Activated T-helper 9 cell treated with anti-CD3 and anti-CD28 coated beads, Interleukin-2, amount 50 U/mL, for 16 hours (primary cell): Measurements from ENCODE around the gene MAGI3.
"Not testable (repeated sequence)": the region's sequence is repeated elsewhere in the genome, so short reads cannot be mapped to it uniquely, and the experiment has no call there.

Experiments
- DNase-seq: peaks from one replicate; pipeline ENCODE4 v3.0.0-alpha.2; 2020; ENCODE audit warnings: low read depth

MAGI3 gene

GRCh38 chr1:113692342-113692741, 302.0 kb downstream of the MAGI3 start:
- DNase-seq: no peak

- no peak for DNase-seq
Observed at GRCh38 chr1:113692824-113693431, 302.6 kb downstream of the MAGI3 start.

DNA sequence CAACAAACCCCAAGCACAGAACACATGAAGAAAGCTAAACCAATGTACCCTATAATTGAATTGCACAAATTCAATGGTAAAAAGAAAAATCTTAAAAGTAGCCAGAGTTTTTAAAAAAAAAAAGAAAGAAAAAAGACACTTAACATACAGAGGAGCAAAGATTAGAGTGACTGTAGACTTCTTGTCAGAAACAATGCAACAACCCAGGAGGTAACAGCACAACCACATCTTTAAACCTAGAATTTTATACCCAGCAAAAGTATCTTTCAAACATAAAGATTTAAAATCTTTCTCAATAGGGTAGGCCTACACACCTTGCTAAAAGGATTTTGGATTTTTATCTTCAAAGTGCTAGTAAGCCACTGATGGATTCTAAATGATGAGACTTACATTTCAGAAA, 304.6 kb downstream of the MAGI3 start:
- no peak for DNase-seq

GRCh38 chr1:113701429-113701828, 311.1 kb downstream of the MAGI3 start:
- no peak for DNase-seq

GRCh38 chr1:113714606-113715269, 324.4 kb downstream of the MAGI3 start:
- DNase-seq: no peak

- DNase-seq: not testable (repeated sequence)
Observed at GRCh38 chr1:113717506-113717905, 327.2 kb downstream of the MAGI3 start.

- DNase-seq: not testable (repeated sequence)
Observed at GRCh38 chr1:113718621-113719020, 328.3 kb downstream of the MAGI3 start.

DNA sequence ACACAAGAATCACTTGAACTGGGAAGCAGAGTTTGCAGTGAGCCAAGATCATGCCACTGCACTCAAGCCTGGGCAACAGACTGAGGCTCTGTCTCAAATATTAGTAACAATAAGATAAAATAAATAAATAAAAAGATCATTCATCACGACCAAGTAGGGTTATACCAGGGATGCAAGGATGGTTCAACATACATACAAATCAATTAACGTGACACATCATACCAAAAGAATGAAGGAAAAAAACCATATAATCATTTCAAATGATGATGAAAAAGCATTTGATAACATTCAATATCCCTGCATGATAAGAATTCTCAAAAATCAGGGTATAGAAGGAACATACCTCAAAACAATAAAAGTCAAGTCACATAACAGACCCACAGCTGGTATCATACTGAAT, 330.7 kb downstream of the MAGI3 start:
- DNase-seq: no peak

DNA sequence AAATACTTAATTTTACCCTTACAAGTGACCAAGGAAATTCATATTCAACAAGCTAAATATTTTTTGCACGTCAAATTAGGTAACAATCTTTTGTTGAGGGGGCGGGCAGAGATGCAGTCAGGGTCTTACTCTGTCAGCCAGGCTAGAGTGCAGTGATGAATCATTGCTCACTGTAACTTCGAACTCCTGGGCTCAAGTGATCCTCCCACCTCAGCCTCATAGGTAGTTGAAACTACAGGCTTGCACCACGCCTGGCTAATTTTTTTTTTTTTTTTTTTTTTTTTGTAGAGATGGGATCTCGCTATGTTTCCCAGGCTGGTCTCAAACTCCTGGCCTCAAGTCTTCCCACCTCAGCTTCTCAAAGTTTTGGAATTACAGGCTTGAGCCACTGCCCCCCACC, 342.5 kb downstream of the MAGI3 start:
- DNase-seq: no peak

DNA sequence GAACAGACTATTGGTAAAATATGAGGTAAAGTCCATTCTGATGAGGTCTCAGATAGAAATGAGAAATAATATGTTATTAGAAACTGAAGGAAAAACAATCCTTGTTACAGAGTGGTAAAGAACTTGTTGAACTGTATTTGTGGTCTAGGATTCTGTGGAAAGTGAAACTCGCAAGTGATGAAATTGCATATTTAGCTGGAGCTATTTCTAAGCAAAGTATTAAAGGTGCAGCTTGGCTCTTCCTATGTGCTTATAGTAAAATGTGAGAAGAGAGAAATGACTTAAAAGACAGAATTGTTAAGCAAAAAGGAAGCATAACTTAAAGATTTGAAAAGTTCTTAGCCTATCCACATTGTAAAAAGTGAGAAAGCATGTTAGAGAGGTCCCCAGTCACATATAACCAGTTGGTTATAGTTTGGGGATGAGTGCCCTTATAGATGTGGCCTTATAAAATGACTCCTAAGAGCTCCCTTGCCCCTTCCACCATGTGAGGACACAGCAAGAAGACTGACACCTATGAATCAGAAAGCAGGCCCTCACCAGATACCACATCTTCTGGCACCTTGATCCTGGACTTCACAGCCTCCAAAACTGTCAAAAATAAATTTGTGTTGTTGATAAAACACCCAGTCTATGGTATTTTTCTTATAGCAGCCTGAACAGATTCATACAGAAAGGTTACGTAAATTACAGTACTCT, 344.2 kb downstream of the MAGI3 start:
- DNase-seq: no peak
